HepG2 (cell line): ENCODE measurements around the gene TNRC18. TPM values are rescaled to one million over a fixed set of nuclear protein-coding genes. Genes with fewer than 3 reads are reported as not detected.

Experiments used
- ATAC-seq: fragments of 200-7000 bp; cut with Tn5 transposase; 3 replicates; pipeline ENCODE4 v1.9.1; 2020; ENCODE audit warnings: mild to moderate bottlenecking, moderate library complexity
- BruUV-seq: library from RNA; stranded (reverse); fragments of 400-500 nt; replicated peaks from 2 replicates; lab custom pipeline; 2021; lab: Mats Ljungman, UMichigan
- CTCF ChIA-PET: fragments of 300-600 bp; formaldehyde crosslinking; extraction: SDS; loops from one replicate; lab custom pipeline; 2021; ENCODE audit warnings: low total read pairs, inconsistent platforms, low intra/inter-chr PET ratio; lab: Yijun Ruan, JAX
- POLR2A ChIA-PET: fragments of 350-600 bp; sonication (Branson Sonifier 250); formaldehyde crosslinking; loops from one replicate; lab custom pipeline; 2020; ENCODE audit warnings: antibody characterized with exemption, inconsistent platforms; lab: Yijun Ruan, JAX
- DNase-seq: peaks from one replicate; pipeline ENCODE4 v3.0.0-alpha.2; 2015; ENCODE audit warnings: low spot score
- FAIRE-seq: peaks from 3 replicates; lab custom pipeline; 2011; peaks lifted over from hg19 to GRCh38; lab: Jason Lieb, UNC
- H2AFZ ChIP-seq: one replicate; pipeline ENCODE4 v1.6.1; 2011; ENCODE audit warnings: low read length, inconsistent platforms
- H3K27ac ChIP-seq: fragments of 300-600 bp; 3 replicates; pipeline ENCODE4 v1.8.0; 2011; ENCODE audit warnings: mixed run types, mild to moderate bottlenecking, mixed read lengths, low read length, inconsistent platforms; ENCODE audit not compliant: insufficient read depth; ENCODE audit errors: extremely low read length
- H3K27me3 ChIP-seq, 2 experiments: fragments of 200-600 bp in 1 of 2; 2 replicates in 1 of 2; 3 replicates in 1 of 2; pipeline versions ENCODE4 v1.6.0 to v1.8.0; 2011; ENCODE audit warnings: low read length in 2 of 2, mild to moderate bottlenecking in 2 of 2, moderate library complexity in 2 of 2, inconsistent platforms in 1 of 2; ENCODE audit not compliant: insufficient read depth in 2 of 2, control insufficient read depth in 1 of 2
- H3K36me3 ChIP-seq, 2 experiments: fragments of 200-600 bp in 1 of 2; replicated peaks in 1 of 2; 2 replicates in 1 of 2; 3 replicates in 1 of 2; pipeline versions ENCODE4 v1.5.1 to v1.8.0; 2011; ENCODE audit warnings: low read length in 2 of 2, inconsistent platforms in 1 of 2; ENCODE audit not compliant: insufficient read depth in 2 of 2, control insufficient read depth in 1 of 2
- H3K4me1 ChIP-seq: 2 replicates; pipeline ENCODE4 v1.5.1; 2012; ENCODE audit warnings: low read length, inconsistent platforms; ENCODE audit not compliant: insufficient read depth
- H3K4me2 ChIP-seq: 2 replicates; pipeline ENCODE4 v1.6.0; 2011; ENCODE audit warnings: low read depth, low read length, inconsistent platforms
- H3K4me3 ChIP-seq, 3 experiments: fragments of 200-600 bp in 1 of 3; sonication (generic), shearing (Covaris generic) in 1 of 3; replicated peaks in 1 of 3; 2 replicates each; pipeline ENCODE4 v1.5.1; 2011 to 2016; ENCODE audit warnings: low read length in 3 of 3, inconsistent platforms in 2 of 3, low read depth in 2 of 3, mild to moderate bottlenecking in 2 of 3, control low read depth in 1 of 3, mixed read lengths in 1 of 3; ENCODE audit not compliant: insufficient read depth in 1 of 3
- H3K79me2 ChIP-seq: one replicate; pipeline ENCODE4 v1.6.1; 2011; ENCODE audit warnings: low read length, inconsistent platforms; ENCODE audit not compliant: insufficient read depth
- H3K9ac ChIP-seq: 2 replicates; pipeline ENCODE4 v1.6.0; 2011; ENCODE audit warnings: mild to moderate bottlenecking, low read depth, low read length, inconsistent platforms; ENCODE audit not compliant: insufficient read depth
- H3K9me3 ChIP-seq: 2 replicates; pipeline ENCODE4 v1.5.1; 2012; ENCODE audit warnings: mild to moderate bottlenecking, low read length
- H4K20me1 ChIP-seq: 2 replicates; pipeline ENCODE4 v1.6.0; 2011; ENCODE audit warnings: inconsistent platforms, mild to moderate bottlenecking, low read length, moderate library complexity; ENCODE audit not compliant: insufficient read depth
- AGO2 ChIP-seq: fragments of 200-400 bp; formaldehyde crosslinking; optimal IDR thresholded peaks from 2 replicates; pipeline ENCODE3; 2017; ENCODE audit warnings: mild to moderate bottlenecking, low read depth, low read length, moderate library complexity
- GABPB1 ChIP-seq: IDR thresholded peaks from 2 replicates; pipeline ENCODE4 v1.6.1; 2016; ENCODE audit warnings: mild to moderate bottlenecking, missing genetic modification reagents, moderate library complexity, missing compliant biosample characterization
- HNRNPL ChIP-seq: fragments of 200-400 bp; formaldehyde crosslinking; IDR thresholded peaks from 2 replicates; pipeline ENCODE4 v1.6.1; 2017; ENCODE audit warnings: mild to moderate bottlenecking, low read depth, low read length
- HNRNPLL ChIP-seq: fragments of 200-400 bp; formaldehyde crosslinking; IDR thresholded peaks from 2 replicates; pipeline ENCODE4 v1.6.1; 2017; ENCODE audit warnings: mild to moderate bottlenecking, low read depth, low read length; ENCODE audit not compliant: poor library complexity, severe bottlenecking
- KDM4B ChIP-seq: sonication (generic); formaldehyde crosslinking; IDR thresholded peaks from 2 replicates; pipeline ENCODE4 v1.4.0; 2020; ENCODE audit warnings: missing genetic modification reagents
- KDM5A ChIP-seq: fragments of 200-600 bp; sonication (generic); IDR thresholded peaks from 2 replicates; pipeline ENCODE4 v1.7.0; 2018; ENCODE audit warnings: antibody characterized with exemption, mild to moderate bottlenecking, low read length, borderline replicate concordance
- KDM5B ChIP-seq: sonication (generic); formaldehyde crosslinking; IDR thresholded peaks from 2 replicates; pipeline ENCODE4 v1.4.0; 2020; ENCODE audit warnings: missing genetic modification reagents, mild to moderate bottlenecking, borderline replicate concordance
- KLF11 ChIP-seq: IDR thresholded peaks from 2 replicates; pipeline ENCODE4 v1.6.1; 2016; ENCODE audit warnings: missing compliant biosample characterization
- PHF8 ChIP-seq: sonication (generic); formaldehyde crosslinking; IDR thresholded peaks from 2 replicates; pipeline ENCODE4 v1.5.0; 2020; ENCODE audit warnings: missing genetic modification reagents
- RBFOX2 ChIP-seq: fragments of 200-400 bp; formaldehyde crosslinking; IDR thresholded peaks from 2 replicates; pipeline ENCODE4 v1.6.1; 2017; ENCODE audit warnings: low read depth, mild to moderate bottlenecking, low read length
- SAP130 ChIP-seq: IDR thresholded peaks from 2 replicates; pipeline ENCODE4 v1.6.1; 2016; ENCODE audit warnings: low read depth
- TP53 ChIP-seq: sonication (generic); formaldehyde crosslinking; conservative IDR thresholded peaks from 2 replicates; pipeline ENCODE4 v1.4.0; 2020; ENCODE audit warnings: missing genetic modification reagents
- ZNF138 ChIP-seq: sonication (generic); formaldehyde crosslinking; IDR thresholded peaks from 2 replicates; pipeline ENCODE4 v1.5.0; 2020; ENCODE audit warnings: mild to moderate bottlenecking, low read depth, missing genetic modification reagents
- ZNF317 ChIP-seq: sonication (generic); formaldehyde crosslinking; IDR thresholded peaks from 2 replicates; pipeline ENCODE4 v1.5.0; 2020; ENCODE audit warnings: mild to moderate bottlenecking, missing genetic modification reagents
- ZNF446 ChIP-seq: sonication (generic); formaldehyde crosslinking; IDR thresholded peaks from 2 replicates; pipeline ENCODE4 v1.5.0; 2020; ENCODE audit warnings: mild to moderate bottlenecking, missing genetic modification reagents
- ZNF563 ChIP-seq: sonication (generic); formaldehyde crosslinking; IDR thresholded peaks from 2 replicates; pipeline ENCODE4 v1.8.0; 2022; ENCODE audit warnings: mild to moderate bottlenecking, moderate library complexity, missing genetic modification reagents
- ZNF790 ChIP-seq: sonication (generic); formaldehyde crosslinking; IDR thresholded peaks from 2 replicates; pipeline ENCODE4 v1.8.0; 2022; ENCODE audit warnings: missing genetic modification reagents, mild to moderate bottlenecking, borderline replicate concordance
- ZSCAN29 ChIP-seq: sonication (generic); formaldehyde crosslinking; conservative IDR thresholded peaks from 2 replicates; pipeline ENCODE4 v1.4.0; 2020; ENCODE audit warnings: mild to moderate bottlenecking, missing genetic modification reagents
- WGBS: methylation state at CpG from one replicate; pipeline ENCODE4 v1.1.6; 2017; ENCODE audit warnings: low lambda C conversion rate; 5-methylcytosine and 5-hydroxymethylcytosine counted together
- in situ Hi-C: cut with HindIII; loops from 2 replicates; pipeline ENCODE4 v1.10.0; 2017; ENCODE audit warnings: low pct_unique_long_range_greater_than_20kb; ENCODE audit not compliant: extremely low pct_ligation_motif_present
- intact Hi-C: fragments of 100-400 bp; cut with micrococcal nuclease; formaldehyde crosslinking; loops from one replicate; pipeline ENCODE4 v1.10.0; 2022; ENCODE audit not compliant: unreplicated experiment
- polyA plus RNA-seq, 8 experiments: library from polyadenylated mRNA; depleted of rRNA in 3 of 8; stranded (reverse) in 7 of 8; unstranded in 1 of 8; fragments of >200 nt; fragmentation: Illumina TruSeq in 4 of 8; extraction: Trizol in 4 of 8; gene quantifications; 2 replicates each; pipeline versions ENCODE4 v1.2.1 to v1.2.3, GENCODE V29; 2011 to 2016; ENCODE audit warnings: low read depth in 4 of 8, missing spikeins in 1 of 8, mixed read lengths in 1 of 8; ENCODE audit not compliant: insufficient read depth in 1 of 8
- total RNA-seq, 5 experiments: library from RNA; depleted of rRNA; stranded (reverse); fragments of >200 nt; fragmentation: Illumina TruSeq; extraction: Trizol; gene quantifications; 2 replicates each; pipeline ENCODE4 v1.2.3, GENCODE V29; 2016; ENCODE audit warnings: low read depth in 1 of 5
- TF ChIP-seq, protein P1 (sequence below): sonication (generic); formaldehyde crosslinking; IDR thresholded peaks from 2 replicates; pipeline ENCODE4 v1.4.0; 2020; ENCODE audit warnings: missing genetic modification reagents
- TF ChIP-seq, protein P2 (sequence below): sonication (generic); formaldehyde crosslinking; IDR thresholded peaks from 2 replicates; pipeline ENCODE4 v1.4.0; 2020; ENCODE audit warnings: missing genetic modification reagents

The TNRC18 gene
- total and polyA plus RNA-seq, 2 of the 13 experiments (the other 11 are each of a cell fraction or from before 2014, with no cell fraction given) = 11.7 to 17.4 TPM

DNA sequence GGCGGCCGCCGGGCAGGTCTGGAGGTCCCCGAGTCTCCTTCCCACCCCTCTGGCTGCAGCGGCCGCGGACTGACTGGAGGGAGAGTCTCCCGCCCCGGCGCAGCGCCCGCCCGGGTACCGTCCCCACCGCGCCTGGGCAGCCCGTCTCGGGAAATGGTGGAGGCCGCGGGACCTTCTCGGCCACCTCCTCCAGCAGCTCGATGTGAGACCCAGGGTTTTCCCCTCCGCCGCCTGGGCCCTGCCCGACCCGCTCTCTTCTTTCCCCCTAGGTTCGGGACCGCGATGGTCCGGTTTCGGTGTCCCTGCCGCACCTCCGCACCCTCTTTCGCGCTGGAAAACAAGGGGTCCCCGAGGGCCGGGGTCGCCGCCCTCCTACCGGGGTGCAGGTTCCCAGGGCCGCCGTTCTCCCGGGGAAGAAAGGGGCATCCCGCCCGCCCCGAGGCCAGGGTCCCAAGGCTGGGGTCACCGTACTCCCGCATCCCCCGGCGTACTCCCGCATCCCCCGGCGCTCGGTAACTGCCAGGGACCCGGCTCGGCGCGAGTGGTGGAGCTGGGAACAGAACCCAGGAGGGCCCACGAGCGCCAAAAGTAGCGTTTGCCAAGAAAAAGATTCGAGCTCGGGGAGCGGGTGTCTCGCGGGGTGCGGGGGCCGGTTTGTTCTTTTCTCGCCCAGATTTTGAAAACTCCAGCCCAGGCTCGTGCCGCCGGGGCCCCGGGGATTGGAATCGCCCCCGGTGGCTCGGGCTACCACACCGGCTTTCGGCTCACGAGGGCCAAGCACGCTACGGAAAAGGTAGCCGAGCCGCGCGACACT, 3.4 kb downstream of the TNRC18 start:
- H3K9me3 ChIP-seq = no peaks in the 10 kb centered on the region
- no peak for ATAC-seq
- in situ Hi-C loops (no loop called here), intact Hi-C loops (no loop called here)
- peak overlapping the region; percentile 98 for H3K9ac ChIP-seq
- no TSS peak for BruUV-seq
- peak overlapping the region; percentile 98 for H3K4me2 ChIP-seq
- H3K36me3 ChIP-seq = peaks cover 0 to 13% of the 10 kb centered on the region in 2 experiments; a peak in 3 of 5 replicates
- no peak overlapping the region for H2AFZ ChIP-seq
- ChIA-PET POLR2A (no interaction called here), CTCF (no interaction called here)
- no peak for DNase-seq
- peaks cover 75% of the 10 kb centered on the region for H3K79me2 ChIP-seq
- no peaks in the 10 kb centered on the region; a peak in 1 of 5 replicates for H3K27me3 ChIP-seq
- H3K4me3 ChIP-seq = peak overlapping the region; percentile 87 to 99 (median 96)
- FAIRE-seq = no peak
- H3K4me1 ChIP-seq = peaks cover 26% of the 10 kb centered on the region
- 2% methylated on average over 29 of the region's 85 CpGs for WGBS
- peak overlapping the region; percentile 62 for H3K27ac ChIP-seq
- peaks cover 54% of the 10 kb centered on the region for H4K20me1 ChIP-seq
- no peak for TF ChIP-seq ZNF563 (CRISPR knock-in tag)
- peak; percentile 13; the same call in 1 of the 2 replicates for TF ChIP-seq GABPB1 (CRISPR knock-in tag)
- 0 out of 2 replicates have a peak, but pooled peaks have one; percentile 4 for TF ChIP-seq KDM4B (CRISPR knock-in tag)
- TF ChIP-seq HNRNPLL = peak; percentile 15
- TF ChIP-seq, protein P1, sequence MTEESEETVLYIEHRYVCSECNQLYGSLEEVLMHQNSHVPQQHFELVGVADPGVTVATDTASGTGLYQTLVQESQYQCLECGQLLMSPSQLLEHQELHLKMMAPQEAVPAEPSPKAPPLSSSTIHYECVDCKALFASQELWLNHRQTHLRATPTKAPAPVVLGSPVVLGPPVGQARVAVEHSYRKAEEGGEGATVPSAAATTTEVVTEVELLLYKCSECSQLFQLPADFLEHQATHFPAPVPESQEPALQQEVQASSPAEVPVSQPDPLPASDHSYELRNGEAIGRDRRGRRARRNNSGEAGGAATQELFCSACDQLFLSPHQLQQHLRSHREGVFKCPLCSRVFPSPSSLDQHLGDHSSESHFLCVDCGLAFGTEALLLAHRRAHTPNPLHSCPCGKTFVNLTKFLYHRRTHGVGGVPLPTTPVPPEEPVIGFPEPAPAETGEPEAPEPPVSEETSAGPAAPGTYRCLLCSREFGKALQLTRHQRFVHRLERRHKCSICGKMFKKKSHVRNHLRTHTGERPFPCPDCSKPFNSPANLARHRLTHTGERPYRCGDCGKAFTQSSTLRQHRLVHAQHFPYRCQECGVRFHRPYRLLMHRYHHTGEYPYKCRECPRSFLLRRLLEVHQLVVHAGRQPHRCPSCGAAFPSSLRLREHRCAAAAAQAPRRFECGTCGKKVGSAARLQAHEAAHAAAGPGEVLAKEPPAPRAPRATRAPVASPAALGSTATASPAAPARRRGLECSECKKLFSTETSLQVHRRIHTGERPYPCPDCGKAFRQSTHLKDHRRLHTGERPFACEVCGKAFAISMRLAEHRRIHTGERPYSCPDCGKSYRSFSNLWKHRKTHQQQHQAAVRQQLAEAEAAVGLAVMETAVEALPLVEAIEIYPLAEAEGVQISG = peak; percentile 24; the same call in 1 of the 2 replicates
- 0 out of 2 replicates have a peak, but pooled peaks have one; percentile 58 for TF ChIP-seq ZNF446 (CRISPR knock-in tag)
- TF ChIP-seq KDM5B = 0 out of 2 replicates have a peak, but pooled peaks have one; percentile 2
- TF ChIP-seq, protein P2, sequence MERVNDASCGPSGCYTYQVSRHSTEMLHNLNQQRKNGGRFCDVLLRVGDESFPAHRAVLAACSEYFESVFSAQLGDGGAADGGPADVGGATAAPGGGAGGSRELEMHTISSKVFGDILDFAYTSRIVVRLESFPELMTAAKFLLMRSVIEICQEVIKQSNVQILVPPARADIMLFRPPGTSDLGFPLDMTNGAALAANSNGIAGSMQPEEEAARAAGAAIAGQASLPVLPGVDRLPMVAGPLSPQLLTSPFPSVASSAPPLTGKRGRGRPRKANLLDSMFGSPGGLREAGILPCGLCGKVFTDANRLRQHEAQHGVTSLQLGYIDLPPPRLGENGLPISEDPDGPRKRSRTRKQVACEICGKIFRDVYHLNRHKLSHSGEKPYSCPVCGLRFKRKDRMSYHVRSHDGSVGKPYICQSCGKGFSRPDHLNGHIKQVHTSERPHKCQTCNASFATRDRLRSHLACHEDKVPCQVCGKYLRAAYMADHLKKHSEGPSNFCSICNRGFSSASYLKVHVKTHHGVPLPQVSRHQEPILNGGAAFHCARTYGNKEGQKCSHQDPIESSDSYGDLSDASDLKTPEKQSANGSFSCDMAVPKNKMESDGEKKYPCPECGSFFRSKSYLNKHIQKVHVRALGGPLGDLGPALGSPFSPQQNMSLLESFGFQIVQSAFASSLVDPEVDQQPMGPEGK (CRISPR knock-in tag) = no peak
- TF ChIP-seq ZNF138 (CRISPR knock-in tag) = 0 out of 2 replicates have a peak, but pooled peaks have one; percentile 33
- peak; percentile 65 for TF ChIP-seq RBFOX2
- TF ChIP-seq ZSCAN29 (CRISPR knock-in tag) = no peak
- peak; percentile 92 for TF ChIP-seq AGO2
- 0 out of 2 replicates have a peak, but pooled peaks have one; percentile 41 for TF ChIP-seq HNRNPL
- TF ChIP-seq KLF11 (CRISPR knock-in tag) = no peak
- TF ChIP-seq KDM5A = no peak
- peak; percentile 18; the same call in 1 of the 2 replicates for TF ChIP-seq PHF8
- TF ChIP-seq SAP130 (CRISPR knock-in tag) = peak; percentile 39; the same call in 1 of the 2 replicates
- TF ChIP-seq ZNF317 (CRISPR knock-in tag) = peak; percentile 49; the same call in 1 of the 2 replicates
- TF ChIP-seq TP53 (CRISPR knock-in tag) = no peak
- 0 out of 2 replicates have a peak, but pooled peaks have one; percentile 34 for TF ChIP-seq ZNF790 (CRISPR knock-in tag)
